Activated CD4-positive, alpha-beta T cell treated with anti-CD3 and anti-CD28 coated beads, Interleukin-2, amount 10 ng/mL, durations not matched to agents 24 days and 14 days (primary cell): ENCODE data around the gene ZNF782. TPM values are rescaled to one million over a fixed set of nuclear protein-coding genes. Genes with fewer than 3 reads are reported as not detected.
"Not testable (repeated sequence)": the region's sequence is repeated elsewhere in the genome, so short reads cannot be mapped to it uniquely, and the experiment has no call there.

Experiments
- DNase-seq: peaks from one replicate; pipeline ENCODE4 v3.0.0; 2022
- H3K27ac Mint-ChIP-seq: one replicate; pipeline ENCODE4 v1.8.0; 2022; ENCODE audit warnings: mild to moderate bottlenecking, mixed read lengths
- H3K27me3 Mint-ChIP-seq: one replicate; pipeline ENCODE4 v1.8.0; 2022; ENCODE audit warnings: mixed read lengths
- H3K36me3 Mint-ChIP-seq: one replicate; pipeline ENCODE4 v1.8.0; 2022; ENCODE audit warnings: low read depth, mild to moderate bottlenecking, mixed read lengths
- H3K4me1 Mint-ChIP-seq: one replicate; pipeline ENCODE4 v1.8.0; 2021; ENCODE audit warnings: mixed read lengths
- H3K4me3 Mint-ChIP-seq: one replicate; pipeline ENCODE4 v1.8.0; 2022; ENCODE audit warnings: mild to moderate bottlenecking, moderate library complexity, mixed read lengths
- H3K9me3 Mint-ChIP-seq: one replicate; pipeline ENCODE4 v1.8.0; 2021; ENCODE audit warnings: mixed read lengths
- intact Hi-C: fragments of 100-400 bp; cut with micrococcal nuclease; formaldehyde crosslinking; loops from one replicate; pipeline ENCODE4 v1.15.1; 2023
- total RNA-seq: library from RNA; stranded (reverse); gene quantifications from 2 replicates; pipeline ENCODE4 v1.2.3, GENCODE V29; 2022

The ZNF782 gene
- total RNA-seq, 1 donor from 2014 or later = 4.3 TPM

GRCh38 chr9:96867079-96867804, 12.9 kb upstream of the ZNF782 start:
- no peaks in the 10 kb centered on the region for H3K9me3 Mint-ChIP-seq

GRCh38 chr9:96865240-96865639, 10.9 kb upstream of the ZNF782 start:
- DNase-seq, H3K4me3 Mint-ChIP-seq, H3K9me3 Mint-ChIP-seq, intact Hi-C loops, H3K36me3 Mint-ChIP-seq, H3K27ac Mint-ChIP-seq, H3K4me1 Mint-ChIP-seq, H3K27me3 Mint-ChIP-seq: not testable (repeated sequence)

More at GRCh38 chr9:96867079-96867804, 12.9 kb upstream of the ZNF782 start:
- H3K4me1 Mint-ChIP-seq = no peaks in the 10 kb centered on the region
- no peaks in the 10 kb centered on the region for H3K36me3 Mint-ChIP-seq
- peaks cover 9% of the 10 kb centered on the region for H3K27me3 Mint-ChIP-seq
- intact Hi-C loops = no loop called here
- H3K27ac Mint-ChIP-seq = no peak overlapping the region
- no peak overlapping the region for H3K4me3 Mint-ChIP-seq
- DNase-seq = no peak

GRCh38 chr9:96859461-96860198, 5.3 kb upstream of the ZNF782 start:
- H3K36me3 Mint-ChIP-seq = no peaks in the 10 kb centered on the region
- no peaks in the 10 kb centered on the region for H3K9me3 Mint-ChIP-seq
- no peak overlapping the region for H3K27ac Mint-ChIP-seq

GRCh38 chr9:96858670-96859069, 4.4 kb upstream of the ZNF782 start:
- Mint-ChIP-seq H3K9me3 (no peaks in the 10 kb centered on the region), H3K36me3 (peaks cover 2% of the 10 kb centered on the region), H3K4me3 (peak overlapping the region; percentile 19), H3K27me3 (peaks cover 23% of the 10 kb centered on the region), H3K4me1 (peaks cover 26% of the 10 kb centered on the region), H3K27ac (peak overlapping the region; percentile 59)
- intact Hi-C loops = loop anchor here (1.0 to 10.0 kb wide), 9 partner anchors 17 to 836 kb away; partner anchors contain the start of genes CTSV, TDRD7 and XPA
- DNase-seq = no peak

More at GRCh38 chr9:96859461-96860198, 5.3 kb upstream of the ZNF782 start:
- DNase-seq = no peak
- peaks cover 23% of the 10 kb centered on the region for H3K4me1 Mint-ChIP-seq
- peaks cover 20% of the 10 kb centered on the region for H3K27me3 Mint-ChIP-seq
- intact Hi-C loops = loop anchor here (5.0 to 10.0 kb wide), 8 partner anchors 153 to 835 kb away; partner anchors contain the start of genes CTSV, TDRD7 and XPA
- no peak overlapping the region for H3K4me3 Mint-ChIP-seq

GRCh38 chr9:96858018-96858573, 3.8 kb upstream of the ZNF782 start:
- Mint-ChIP-seq H3K36me3 (peaks cover 2% of the 10 kb centered on the region), H3K27me3 (peaks cover 21% of the 10 kb centered on the region), H3K4me3 (peak overlapping the region; percentile 19), H3K9me3 (no peaks in the 10 kb centered on the region), H3K4me1 (peaks cover 31% of the 10 kb centered on the region), H3K27ac (no peak overlapping the region)
- intact Hi-C loops = loop anchor here (1.0 to 10.0 kb wide), 9 partner anchors 17 to 837 kb away; partner anchors contain the start of genes CTSV, TDRD7 and XPA
- no peak for DNase-seq

- peak overlapping the region; percentile 8 for H3K27ac Mint-ChIP-seq
- H3K4me3 Mint-ChIP-seq = no peak overlapping the region
- intact Hi-C loops = loop anchor here (1.0 to 10.0 kb wide), 11 partner anchors 156 to 838 kb away; partner anchors contain the start of genes CTSV, TDRD7 and XPA
- DNase-seq = peak; percentile 90
- H3K9me3 Mint-ChIP-seq = no peaks in the 10 kb centered on the region
- peaks cover 42% of the 10 kb centered on the region for H3K4me1 Mint-ChIP-seq
- H3K36me3 Mint-ChIP-seq = peaks cover 7% of the 10 kb centered on the region
- peaks cover 21% of the 10 kb centered on the region for H3K27me3 Mint-ChIP-seq
These were observed 2.3 kb upstream of the ZNF782 start for GRCh38 chr9:96856363-96857286.

- intact Hi-C loops = loop anchor here (1.0 to 10.0 kb wide), 10 partner anchors 77 to 840 kb away; partner anchors contain the start of genes CTSV, NCBP1, TDRD7 and TSTD2
- H3K27ac Mint-ChIP-seq = peak overlapping the region; percentile 99
- peaks cover 12% of the 10 kb centered on the region for H3K36me3 Mint-ChIP-seq
- H3K9me3 Mint-ChIP-seq = peaks cover 3% of the 10 kb centered on the region
- DNase-seq = no peak
- H3K4me1 Mint-ChIP-seq = peaks cover 42% of the 10 kb centered on the region
- peaks cover 21% of the 10 kb centered on the region for H3K27me3 Mint-ChIP-seq
- peak overlapping the region; percentile 100 for H3K4me3 Mint-ChIP-seq
These were observed 448 bp upstream of the ZNF782 start for GRCh38 chr9:96854651-96855273.

- no peak overlapping the region for H3K27ac Mint-ChIP-seq
These were observed 1.6 kb downstream of the ZNF782 start for GRCh38 chr9:96852676-96853075.

GRCh38 chr9:96844040-96844439, 10.3 kb downstream of the ZNF782 start:
- H3K36me3 Mint-ChIP-seq = peaks cover 81% of the 10 kb centered on the region
- no peak overlapping the region for H3K4me3 Mint-ChIP-seq
- intact Hi-C loops = no loop called here
- peaks cover 4% of the 10 kb centered on the region for H3K4me1 Mint-ChIP-seq
- no peak for DNase-seq
- H3K9me3 Mint-ChIP-seq = peaks cover 60% of the 10 kb centered on the region
- H3K27ac Mint-ChIP-seq = no peak overlapping the region
- no peaks in the 10 kb centered on the region for H3K27me3 Mint-ChIP-seq

More at GRCh38 chr9:96852676-96853075, 1.6 kb downstream of the ZNF782 start:
- Mint-ChIP-seq H3K4me1 (peaks cover 31% of the 10 kb centered on the region), H3K9me3 (peaks cover 11% of the 10 kb centered on the region), H3K27me3 (peaks cover 21% of the 10 kb centered on the region), H3K4me3 (peak overlapping the region; percentile 100), H3K36me3 (peaks cover 30% of the 10 kb centered on the region)
- DNase-seq = no peak
- intact Hi-C loops = loop anchor here (5.0 to 10.0 kb wide), 4 partner anchors 75 to 842 kb away; partner anchors contain the start of genes CTSV, XPA and ZNF510

GRCh38 chr9:96818533-96818932, 35.8 kb downstream of the ZNF782 start:
- DNase-seq = no peak
- Mint-ChIP-seq H3K9me3 (peaks cover 43% of the 10 kb centered on the region), H3K27ac (no peak overlapping the region), H3K4me1 (no peaks in the 10 kb centered on the region), H3K27me3 (no peaks in the 10 kb centered on the region), H3K4me3 (no peak overlapping the region), H3K36me3 (peaks cover 57% of the 10 kb centered on the region)
- intact Hi-C loops = no loop called here

- Mint-ChIP-seq H3K27ac (no peak overlapping the region), H3K4me1 (no peaks in the 10 kb centered on the region), H3K27me3 (no peaks in the 10 kb centered on the region), H3K36me3 (peaks cover 55% of the 10 kb centered on the region), H3K9me3 (peaks cover 43% of the 10 kb centered on the region), H3K4me3 (no peak overlapping the region)
- intact Hi-C loops = no loop called here
- DNase-seq = no peak
These were observed 36.3 kb downstream of the ZNF782 start for GRCh38 chr9:96817973-96818372.

- no peak for DNase-seq
- no peaks in the 10 kb centered on the region for H3K4me1 Mint-ChIP-seq
- no peaks in the 10 kb centered on the region for H3K27me3 Mint-ChIP-seq
- peaks cover 38% of the 10 kb centered on the region for H3K9me3 Mint-ChIP-seq
- intact Hi-C loops = no loop called here
- no peak overlapping the region for H3K27ac Mint-ChIP-seq
- peaks cover 24% of the 10 kb centered on the region for H3K36me3 Mint-ChIP-seq
- H3K4me3 Mint-ChIP-seq = no peak overlapping the region
These were observed 40.7 kb downstream of the ZNF782 start for GRCh38 chr9:96813607-96814006.
